ENCODE results near the gene ZBED6. TPM values are rescaled to one million over a fixed set of nuclear protein-coding genes. Genes with fewer than 3 reads are reported as not detected.
A peak's percentile ranks its signal among the peaks of the same experiment; 100 is the strongest.

ZBED6 gene
- total RNA-seq, 1 experiment from 2014 or later: 68.2 TPM

DNA sequence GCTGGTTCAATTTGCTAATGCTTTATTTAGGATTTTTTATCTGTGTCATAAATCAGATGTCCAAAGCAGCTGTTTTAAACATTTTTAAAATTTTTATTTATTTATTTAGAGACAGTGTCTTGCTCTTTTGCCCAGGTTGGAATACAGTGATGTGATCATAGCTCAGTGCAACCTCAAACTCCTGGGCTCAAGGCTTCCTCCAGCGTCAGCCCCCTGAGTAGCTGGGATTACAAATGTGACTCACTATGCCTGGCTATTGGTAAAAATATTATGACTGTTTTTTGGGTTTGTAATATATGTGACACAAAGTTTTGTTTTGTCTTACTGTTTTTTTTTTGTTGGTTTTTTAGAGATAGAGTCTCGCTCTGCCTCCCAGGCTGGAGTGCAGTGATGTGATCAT lies 11.8 kb downstream of the ZBED6 start:
- TF ChIP-seq, protein P1, sequence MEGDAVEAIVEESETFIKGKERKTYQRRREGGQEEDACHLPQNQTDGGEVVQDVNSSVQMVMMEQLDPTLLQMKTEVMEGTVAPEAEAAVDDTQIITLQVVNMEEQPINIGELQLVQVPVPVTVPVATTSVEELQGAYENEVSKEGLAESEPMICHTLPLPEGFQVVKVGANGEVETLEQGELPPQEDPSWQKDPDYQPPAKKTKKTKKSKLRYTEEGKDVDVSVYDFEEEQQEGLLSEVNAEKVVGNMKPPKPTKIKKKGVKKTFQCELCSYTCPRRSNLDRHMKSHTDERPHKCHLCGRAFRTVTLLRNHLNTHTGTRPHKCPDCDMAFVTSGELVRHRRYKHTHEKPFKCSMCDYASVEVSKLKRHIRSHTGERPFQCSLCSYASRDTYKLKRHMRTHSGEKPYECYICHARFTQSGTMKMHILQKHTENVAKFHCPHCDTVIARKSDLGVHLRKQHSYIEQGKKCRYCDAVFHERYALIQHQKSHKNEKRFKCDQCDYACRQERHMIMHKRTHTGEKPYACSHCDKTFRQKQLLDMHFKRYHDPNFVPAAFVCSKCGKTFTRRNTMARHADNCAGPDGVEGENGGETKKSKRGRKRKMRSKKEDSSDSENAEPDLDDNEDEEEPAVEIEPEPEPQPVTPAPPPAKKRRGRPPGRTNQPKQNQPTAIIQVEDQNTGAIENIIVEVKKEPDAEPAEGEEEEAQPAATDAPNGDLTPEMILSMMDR (IDR thresholded peaks at IDR 0.05; ENCODE audit: unreplicated experiment): no peak
- H3K27ac Mint-ChIP-seq (ENCODE audit: low read depth, unreplicated experiment): peak overlapping the region; percentile 75
- intact Hi-C loops (cut with micrococcal nuclease): no loop called here
- H3K27me3 Mint-ChIP-seq (ENCODE audit: insufficient read depth, unreplicated experiment): no peaks in the 10 kb centered on the region
- ChIA-PET CTCF (interaction anchor here (0.6 to 1.9 kb wide), 7 partner anchors 9 to 466 kb away, joined by 3 to 10 read pairs (median 4); no protein-coding TSS in a partner anchor), POLR2A (interaction anchor here (0.9 to 1.5 kb wide), 5 partner anchors 9 to 115 kb away, joined by 3 to 8 read pairs (median 4); no protein-coding TSS in a partner anchor)
- no peak for DNase-seq (ENCODE audit: unreplicated experiment)
- H3K4me3 Mint-ChIP-seq (ENCODE audit: unreplicated experiment): no peak overlapping the region
- no TSS peak for BruUV-seq (replicated peaks)
- H3K4me1 Mint-ChIP-seq (ENCODE audit: insufficient read depth, unreplicated experiment): peaks cover 16% of the 10 kb centered on the region
- peaks cover 100% of the 10 kb centered on the region for H3K36me3 Mint-ChIP-seq (ENCODE audit: insufficient read depth, unreplicated experiment)
- no peaks in the 10 kb centered on the region for H3K9me3 Mint-ChIP-seq (ENCODE audit: unreplicated experiment)

DNA sequence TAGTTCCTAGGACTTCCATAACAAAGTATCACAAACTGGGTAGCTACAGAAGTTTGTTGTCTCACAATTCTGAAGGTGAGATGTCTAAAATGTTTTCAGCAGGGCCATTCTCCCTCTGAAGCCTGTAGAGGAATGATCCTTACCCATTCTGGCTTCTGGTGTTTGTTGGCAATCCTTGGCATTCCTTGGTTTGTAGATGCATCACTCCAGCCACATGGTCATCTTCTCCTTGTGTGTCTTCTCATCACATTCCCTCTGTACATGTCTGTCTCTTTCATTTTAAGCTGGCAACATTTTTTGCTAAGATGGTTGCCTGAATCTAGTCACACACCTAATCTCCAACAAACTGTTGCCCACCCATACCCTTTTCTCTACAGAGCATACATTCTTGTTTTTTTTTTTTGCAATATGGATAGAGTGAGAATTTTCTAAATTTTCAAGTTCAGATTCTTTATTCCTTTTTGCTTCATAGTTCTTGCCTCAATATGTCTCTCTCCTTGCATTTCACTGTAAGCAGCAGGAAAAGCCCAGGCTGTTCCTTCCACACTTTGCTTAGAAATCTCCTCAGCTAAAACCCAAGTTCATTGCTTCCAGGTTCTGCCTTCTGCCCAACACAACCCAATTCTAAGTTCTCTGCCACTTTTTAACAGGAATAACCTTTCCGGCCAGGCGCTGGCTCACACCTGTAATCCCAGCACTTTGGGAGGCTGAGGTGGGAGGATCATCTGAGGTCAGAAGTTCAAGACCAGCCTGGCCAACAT lies 18.3 kb downstream of the ZBED6 start:
- Mint-ChIP-seq H3K27ac (ENCODE audit: low read depth, unreplicated experiment) (peak overlapping the region; percentile 3), H3K4me3 (ENCODE audit: unreplicated experiment) (no peak overlapping the region), H3K4me1 (ENCODE audit: insufficient read depth, unreplicated experiment) (peaks cover 18% of the 10 kb centered on the region), H3K27me3 (ENCODE audit: insufficient read depth, unreplicated experiment) (no peaks in the 10 kb centered on the region), H3K9me3 (ENCODE audit: unreplicated experiment) (no peaks in the 10 kb centered on the region), H3K36me3 (ENCODE audit: insufficient read depth, unreplicated experiment) (peaks cover 98% of the 10 kb centered on the region)
- BruUV-seq (replicated peaks): no TSS peak
- intact Hi-C loops (cut with micrococcal nuclease): no loop called here
- DNase-seq (ENCODE audit: unreplicated experiment): no peak
- TF ChIP-seq, protein P1 (IDR thresholded peaks at IDR 0.05; ENCODE audit: unreplicated experiment): no peak
- CTCF ChIA-PET: interaction anchor here (0.6 to 1.1 kb wide), 3 partner anchors 46 to 1933 kb away, joined by 3 to 5 read pairs (median 3); no protein-coding TSS in a partner anchor
- POLR2A ChIA-PET: interaction anchor here (0.7 to 1.7 kb wide), 3 partner anchors 10 to 187 kb away, joined by 3 read pairs; partner anchors contain the start of gene ATP2B4

DNA sequence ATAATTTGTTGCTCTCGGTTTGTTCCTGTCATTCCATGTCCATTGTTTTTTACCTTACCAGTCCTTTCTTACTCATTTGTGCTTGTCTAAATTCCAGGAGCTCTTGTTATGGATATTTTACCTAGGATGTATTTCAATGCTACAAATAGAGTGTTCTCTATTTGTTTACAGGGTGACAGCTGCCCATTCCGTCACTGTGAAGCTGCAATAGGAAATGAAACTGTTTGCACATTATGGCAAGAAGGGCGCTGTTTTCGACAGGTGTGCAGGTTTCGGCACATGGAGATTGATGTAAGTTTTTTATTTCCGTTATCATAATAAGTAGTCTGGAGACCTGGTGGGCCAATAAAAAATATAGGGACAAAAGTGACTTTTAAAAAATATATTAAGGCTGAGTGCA lies 23.0 kb downstream of the ZBED6 start:
- BruUV-seq (replicated peaks): no TSS peak
- intact Hi-C loops (cut with micrococcal nuclease): no loop called here
- Mint-ChIP-seq H3K4me1 (ENCODE audit: insufficient read depth, unreplicated experiment) (peaks cover 25% of the 10 kb centered on the region), H3K4me3 (ENCODE audit: unreplicated experiment) (no peak overlapping the region), H3K9me3 (ENCODE audit: unreplicated experiment) (no peaks in the 10 kb centered on the region), H3K36me3 (ENCODE audit: insufficient read depth, unreplicated experiment) (peaks cover 100% of the 10 kb centered on the region), H3K27ac (ENCODE audit: low read depth, unreplicated experiment) (no peak overlapping the region), H3K27me3 (ENCODE audit: insufficient read depth, unreplicated experiment) (no peaks in the 10 kb centered on the region)
- TF ChIP-seq, protein P1 (IDR thresholded peaks at IDR 0.05; ENCODE audit: unreplicated experiment): no peak
- ChIA-PET CTCF (interaction anchor here (0.7 to 1.1 kb wide), 5 partner anchors 9 to 1094 kb away, joined by 3 to 4 read pairs (median 4); no protein-coding TSS in a partner anchor), POLR2A (interaction anchor here (0.6 to 1.6 kb wide), 8 partner anchors 9 to 48 kb away, joined by 3 to 6 read pairs (median 4); no protein-coding TSS in a partner anchor)
- DNase-seq (ENCODE audit: unreplicated experiment): no peak

DNA sequence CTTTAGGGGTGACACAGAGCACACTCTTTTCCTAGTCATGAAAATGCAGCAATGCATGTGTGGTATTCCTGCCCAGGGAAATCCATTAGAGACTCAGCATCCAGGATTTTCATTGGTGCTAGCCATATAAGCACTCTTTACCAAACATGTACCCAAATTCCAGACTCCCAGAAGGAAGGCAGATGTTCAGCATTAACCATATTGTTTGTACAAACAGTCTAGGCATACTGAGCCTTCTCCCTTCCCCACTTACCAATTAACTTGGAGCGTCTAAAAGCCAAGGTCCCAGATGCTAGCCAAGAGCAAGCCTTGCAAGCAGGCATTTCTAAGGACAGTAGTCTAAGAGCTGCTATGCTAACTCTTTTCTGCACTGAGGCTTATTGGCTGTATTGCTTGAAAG lies 27.9 kb downstream of the ZBED6 start:
- Mint-ChIP-seq H3K27ac (ENCODE audit: low read depth, unreplicated experiment) (no peak overlapping the region), H3K27me3 (ENCODE audit: insufficient read depth, unreplicated experiment) (no peaks in the 10 kb centered on the region), H3K36me3 (ENCODE audit: insufficient read depth, unreplicated experiment) (peaks cover 100% of the 10 kb centered on the region), H3K4me3 (ENCODE audit: unreplicated experiment) (no peak overlapping the region), H3K9me3 (ENCODE audit: unreplicated experiment) (no peaks in the 10 kb centered on the region), H3K4me1 (ENCODE audit: insufficient read depth, unreplicated experiment) (peaks cover 12% of the 10 kb centered on the region)
- CTCF ChIA-PET: interaction anchor here (0.6 kb wide), 1 partner anchor 1691 kb away, joined by 7 read pairs; no protein-coding TSS in a partner anchor
- TF ChIP-seq, protein P1 (IDR thresholded peaks at IDR 0.05; ENCODE audit: unreplicated experiment): no peak
- DNase-seq (ENCODE audit: unreplicated experiment): no peak
- POLR2A ChIA-PET: interaction anchor here (0.6 to 1.3 kb wide), 3 partner anchors 10 to 46 kb away, joined by 3 read pairs; no protein-coding TSS in a partner anchor
- intact Hi-C loops (cut with micrococcal nuclease): no loop called here
- BruUV-seq (replicated peaks): no TSS peak

All from MCF 10A (cell line).